Measurements from ENCODE around the gene SRGN.
"Not testable (repeated sequence)": the region's sequence is repeated elsewhere in the genome, so short reads cannot be mapped to it uniquely, and the experiment has no call there.

The SRGN gene

DNA sequence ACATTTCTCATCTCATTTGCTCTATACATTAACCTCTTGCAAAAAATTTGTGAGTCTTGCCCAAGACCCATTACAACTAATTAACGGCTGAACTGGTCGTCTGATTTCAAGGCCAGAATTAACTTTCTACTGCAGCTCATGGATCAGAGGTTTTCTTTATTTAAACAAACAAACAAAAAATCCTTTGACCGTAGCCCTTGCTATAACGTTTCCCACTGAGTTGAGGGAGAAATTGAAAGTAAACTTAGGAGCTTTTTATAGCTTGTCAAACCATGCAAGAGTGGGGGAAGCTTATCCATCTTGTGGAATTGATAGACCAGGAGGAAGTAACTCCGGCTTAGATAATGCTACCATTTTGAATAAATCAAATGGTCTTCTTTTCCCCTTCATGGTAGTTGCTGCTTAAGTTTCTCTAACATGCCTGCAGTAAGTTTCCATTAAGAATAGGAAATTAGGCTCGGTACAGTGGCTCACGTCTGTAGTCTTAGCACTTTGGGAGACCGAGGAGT is 3.3 kb downstream of the SRGN start:
- no peak for DNase-seq

DNA sequence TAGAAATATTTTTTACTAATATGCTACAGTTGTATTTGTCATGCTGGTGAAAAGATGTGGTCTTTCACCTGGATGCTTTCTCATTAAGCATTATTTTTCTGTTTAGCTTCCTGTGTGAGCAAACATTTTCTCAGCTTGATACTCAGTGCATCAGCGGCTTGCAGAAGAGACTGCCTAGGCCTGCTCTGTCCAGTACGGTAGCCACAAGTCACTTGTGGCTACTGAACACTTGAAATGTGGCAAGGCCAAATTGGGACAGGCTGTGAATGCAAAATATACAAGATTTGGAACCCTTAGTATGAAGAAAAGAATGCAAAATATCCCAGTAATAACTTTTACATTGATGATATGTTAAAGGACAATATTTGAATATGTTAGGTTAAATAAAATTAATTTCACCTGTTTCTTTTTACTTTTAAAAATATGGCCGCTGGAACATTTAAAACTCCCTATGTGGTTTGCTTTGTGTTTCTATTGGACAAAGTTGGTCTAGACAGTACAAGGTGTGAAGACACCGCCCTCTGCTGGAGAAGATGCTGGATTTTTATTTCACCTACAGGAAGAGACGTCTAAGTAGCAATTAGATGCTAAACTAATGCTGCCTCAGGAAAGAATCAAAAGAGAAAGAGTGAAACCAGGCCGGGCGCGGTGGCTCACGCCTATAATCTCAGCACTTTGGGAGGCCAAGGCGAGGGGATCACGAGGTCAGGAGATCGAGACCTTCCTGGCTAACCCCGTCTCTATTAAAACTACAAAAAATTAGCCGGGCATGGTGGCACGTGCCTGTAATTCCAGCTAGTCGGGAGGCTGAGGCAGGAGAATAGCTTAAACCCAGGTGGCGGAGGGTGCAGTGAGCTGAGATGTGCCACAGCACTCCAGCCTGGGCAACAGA is 5.3 kb downstream of the SRGN start:
- peak; percentile 77 for DNase-seq

DNA sequence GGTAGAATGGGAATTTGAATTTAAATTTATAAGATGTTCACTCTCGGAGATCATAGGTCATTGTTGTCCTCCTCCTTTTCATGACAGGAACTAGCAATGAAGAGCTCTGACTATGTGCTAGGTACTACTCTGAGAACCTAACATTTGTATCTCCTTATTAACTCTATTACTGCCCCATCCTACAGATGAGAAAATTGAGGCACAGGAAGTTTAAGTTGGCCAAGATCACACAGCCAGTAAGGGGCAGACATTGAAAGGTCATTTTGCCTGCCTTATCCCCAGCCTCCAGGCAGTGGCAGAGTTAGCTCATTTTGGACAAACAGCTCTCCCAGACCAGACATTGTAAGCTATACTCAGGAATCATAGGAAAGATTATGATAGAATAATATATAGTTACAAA is 6.0 kb downstream of the SRGN start:
- no peak for DNase-seq

DNA sequence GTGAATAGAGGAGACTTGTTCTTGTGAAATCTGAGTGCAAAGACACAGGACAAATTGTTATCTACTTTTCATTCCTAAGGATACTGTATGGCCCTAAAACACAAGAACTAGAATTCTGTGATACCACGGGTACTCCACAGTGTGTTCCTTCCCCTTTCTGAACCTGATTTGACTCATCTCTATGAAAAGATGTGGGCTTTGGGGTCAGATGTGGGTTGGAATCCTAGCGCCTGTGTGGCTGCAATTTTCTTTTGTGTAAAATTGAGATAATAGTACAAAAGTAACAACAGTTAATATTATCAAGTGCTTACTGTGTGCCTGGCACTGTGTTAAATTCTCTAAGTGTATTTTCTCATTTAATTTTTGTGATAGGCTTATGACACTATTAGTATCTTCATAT is 8.1 kb downstream of the SRGN start:
- DNase-seq, result no peak

DNA sequence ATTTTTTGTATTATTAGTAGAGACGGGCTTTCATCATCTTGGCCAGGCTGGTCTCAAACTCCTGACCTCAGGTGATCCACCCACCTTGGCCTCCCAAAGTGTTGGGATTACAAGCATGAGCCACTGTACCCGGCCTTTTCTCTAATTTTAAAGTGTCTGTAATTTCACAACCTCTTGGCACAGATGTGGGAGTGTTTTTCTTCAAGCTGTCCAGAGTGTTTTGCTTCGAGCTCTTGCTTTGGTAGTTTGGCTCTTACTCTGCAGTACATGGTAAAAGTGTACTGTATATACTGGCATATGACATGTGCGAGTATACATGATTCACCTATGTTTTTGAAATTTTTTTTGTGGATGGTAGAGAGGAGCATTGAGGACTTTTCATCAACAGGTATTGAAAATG is 9.8 kb downstream of the SRGN start:
- DNase-seq, result no peak

DNA sequence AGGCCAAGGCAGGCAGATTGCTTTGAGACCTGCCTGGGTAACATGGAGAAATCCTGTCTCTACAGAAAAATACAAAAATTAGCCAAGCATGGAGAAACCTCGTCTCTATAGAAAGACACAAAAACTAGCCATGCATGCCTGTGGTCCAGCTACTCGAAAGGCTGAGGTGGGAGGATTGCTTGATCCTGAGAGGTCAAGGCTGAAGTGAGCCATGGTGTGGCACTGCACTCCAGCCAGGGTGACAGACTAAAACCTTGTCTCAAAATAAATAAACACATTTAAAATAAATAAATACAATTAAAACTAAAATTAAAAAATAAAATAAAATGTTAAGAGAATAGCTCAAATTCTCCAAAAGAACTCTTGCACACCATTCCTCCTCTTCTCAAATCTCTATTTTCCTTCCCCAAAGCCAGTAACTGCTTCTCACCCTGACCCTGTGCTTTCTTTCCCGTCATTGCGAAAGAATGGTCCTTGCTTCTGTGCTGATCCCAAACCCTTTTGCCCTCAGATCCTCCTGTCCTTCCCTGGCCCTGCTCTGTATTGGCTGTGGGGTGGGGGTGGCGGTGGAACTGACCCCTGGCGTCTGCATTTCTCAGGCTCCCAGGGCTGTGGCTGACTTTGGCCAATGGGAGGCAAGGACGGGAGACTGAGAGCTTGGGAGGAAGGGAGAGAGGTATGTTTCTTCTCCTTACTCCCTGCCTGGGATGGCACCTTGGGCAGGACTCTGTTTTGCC is 12.4 kb downstream of the SRGN start:
- no peak for DNase-seq

DNA sequence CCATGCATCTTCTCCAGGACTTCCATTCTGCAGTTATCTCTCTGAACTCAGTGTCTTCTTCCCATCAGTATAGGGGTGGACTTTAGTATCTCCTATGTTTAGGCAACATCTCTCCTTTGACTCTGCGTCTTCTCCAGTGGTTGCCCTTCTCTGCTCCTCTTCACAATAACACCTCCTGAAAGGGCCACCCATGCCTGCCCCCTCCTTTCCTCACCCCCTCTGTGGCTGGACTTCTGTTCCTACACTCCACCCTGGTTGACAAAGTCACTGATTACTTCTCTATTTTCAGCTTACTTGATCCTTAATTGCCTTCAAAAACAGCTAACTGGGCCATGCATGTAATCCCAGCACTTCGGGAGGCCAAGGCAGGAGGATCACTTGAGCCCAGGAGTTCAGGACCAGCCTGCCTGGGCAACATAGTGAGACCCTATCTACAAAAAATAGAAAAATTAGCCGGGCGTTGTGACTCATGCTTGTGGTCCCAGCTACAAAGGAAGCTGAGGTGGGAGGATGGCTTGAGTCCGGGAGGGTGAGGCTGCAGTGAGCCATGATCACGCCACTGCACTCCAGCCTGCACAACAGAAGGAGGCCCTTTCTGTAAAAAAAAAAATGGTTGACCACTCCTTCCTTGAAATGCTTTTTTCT is 13.7 kb downstream of the SRGN start:
- no peak for DNase-seq

- DNase-seq, result no peak
Measured at GRCh38 chr10:69102440-69102839, 14.5 kb downstream of the SRGN start.

DNA sequence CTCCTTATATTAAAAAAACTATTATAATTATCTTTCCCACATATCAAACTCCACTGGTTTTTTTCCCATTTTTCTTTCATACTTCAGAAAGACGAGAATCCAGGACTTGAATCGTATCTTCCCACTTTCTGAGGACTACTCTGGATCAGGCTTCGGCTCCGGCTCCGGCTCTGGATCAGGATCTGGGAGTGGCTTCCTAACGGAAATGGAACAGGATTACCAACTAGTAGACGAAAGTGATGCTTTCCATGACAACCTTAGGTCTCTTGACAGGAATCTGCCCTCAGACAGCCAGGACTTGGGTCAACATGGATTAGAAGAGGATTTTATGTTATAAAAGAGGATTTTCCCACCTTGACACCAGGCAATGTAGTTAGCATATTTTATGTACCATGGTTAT is 15.9 kb downstream of the SRGN start:
- DNase-seq, result no peak

DNA sequence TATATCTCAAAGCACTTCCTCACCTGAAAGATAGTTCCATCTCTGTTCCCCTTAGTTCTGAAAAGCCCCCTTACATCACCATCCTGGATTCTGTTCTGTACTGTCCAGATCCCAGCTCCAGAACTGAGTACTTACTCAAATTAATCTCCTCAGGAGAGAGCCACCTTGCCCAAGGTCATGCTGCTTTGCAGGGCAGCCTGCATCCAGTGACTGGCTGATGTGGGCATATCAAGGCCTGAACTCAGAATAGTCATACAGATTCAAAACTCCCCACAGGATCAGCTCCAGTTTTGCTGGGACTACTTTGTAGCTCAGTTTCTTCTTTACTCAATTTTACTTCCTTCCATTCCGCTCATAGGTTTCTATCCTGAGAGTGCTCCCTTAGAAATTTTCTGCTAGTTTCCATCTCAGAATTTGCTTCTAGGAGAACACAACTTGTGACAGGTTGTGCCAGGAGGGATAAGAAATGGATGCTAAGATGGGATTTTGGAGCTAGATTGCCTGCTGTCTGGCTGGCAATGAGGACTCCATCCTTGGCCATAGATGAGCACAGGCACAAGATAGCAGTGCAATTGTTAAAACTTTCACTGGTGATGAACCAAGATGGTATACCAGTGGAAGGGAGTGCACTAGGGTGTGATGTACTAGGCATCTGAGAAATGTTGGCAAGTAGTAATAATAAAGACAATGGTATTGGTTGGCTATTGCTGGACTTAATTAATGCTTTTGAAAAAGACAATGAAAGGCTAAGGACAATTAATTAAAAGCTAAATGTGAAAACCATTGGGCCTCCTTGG is 17.3 kb downstream of the SRGN start:
- DNase-seq, result no peak

- no peak for DNase-seq
Measured at GRCh38 chr10:69107176-69107490, 19.2 kb downstream of the SRGN start.

- no peak for DNase-seq
Measured at GRCh38 chr10:69107699-69108098, 19.8 kb downstream of the SRGN start.

- DNase-seq, result no peak
Measured at GRCh38 chr10:69119896-69120295, 32.0 kb downstream of the SRGN start.

- DNase-seq, result no peak
Measured at GRCh38 chr10:69123306-69123746, 35.4 kb downstream of the SRGN start.

- peak; percentile 99 for DNase-seq
Measured at GRCh38 chr10:69123747-69124562, 36.1 kb downstream of the SRGN start, which contains the start of gene VPS26A. VPS26A (plus strand) TSS chr10:69124178; CDS start chr10:69124278, 100 bp downstream.

DNA sequence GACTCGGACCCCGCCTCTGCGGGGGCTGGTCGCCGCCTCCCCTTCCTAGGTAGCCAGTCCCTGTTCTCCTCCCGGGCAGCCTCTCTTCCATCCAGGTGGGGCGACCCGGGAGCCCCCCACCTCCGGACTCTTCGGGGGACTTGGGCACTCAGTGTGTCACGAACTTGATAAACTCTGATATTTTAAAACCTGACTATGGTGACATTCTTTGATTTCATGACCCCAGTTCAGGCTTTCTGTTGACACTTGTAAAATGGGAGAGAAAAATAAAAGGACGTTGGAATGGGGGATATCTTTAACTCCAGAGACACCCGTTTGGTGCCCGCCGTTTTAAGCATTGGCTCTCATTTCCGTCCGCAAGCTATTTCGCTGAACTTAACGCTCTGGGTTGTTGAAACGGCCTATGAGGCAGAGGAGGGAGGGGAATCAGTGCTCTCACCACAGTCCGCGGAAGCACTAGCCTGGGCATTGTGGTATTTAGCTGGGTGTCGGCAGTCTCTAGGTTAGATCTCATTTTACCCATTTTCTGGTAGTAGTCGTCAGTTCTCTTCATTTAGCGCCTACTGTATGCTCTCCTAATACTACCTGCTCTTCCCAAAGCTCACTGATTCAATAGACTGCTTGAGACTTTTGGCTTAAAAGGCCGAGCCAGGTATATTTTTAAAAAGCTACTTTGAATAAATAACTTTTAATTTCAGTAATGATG is 36.8 kb downstream of the SRGN start:
- no peak for DNase-seq

DNA sequence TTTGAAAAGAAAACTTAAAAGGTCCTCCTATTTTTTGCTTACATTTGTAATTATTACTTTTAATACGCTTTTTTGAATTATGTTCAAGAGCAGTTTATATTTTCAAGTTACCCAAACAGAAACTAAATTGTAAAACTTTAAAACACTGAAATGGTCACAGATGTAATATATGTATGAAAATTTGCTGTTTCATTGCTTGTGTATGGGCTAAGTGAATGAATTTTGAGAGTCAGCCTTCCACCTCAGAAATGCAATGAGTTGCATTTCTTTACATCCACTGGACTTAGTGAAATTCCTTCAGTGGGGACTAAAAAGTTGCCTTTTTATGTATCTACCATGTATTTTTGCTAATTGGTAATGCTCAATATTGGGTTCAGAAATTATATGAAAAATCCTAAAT is 37.7 kb downstream of the SRGN start:
- no peak for DNase-seq

DNA sequence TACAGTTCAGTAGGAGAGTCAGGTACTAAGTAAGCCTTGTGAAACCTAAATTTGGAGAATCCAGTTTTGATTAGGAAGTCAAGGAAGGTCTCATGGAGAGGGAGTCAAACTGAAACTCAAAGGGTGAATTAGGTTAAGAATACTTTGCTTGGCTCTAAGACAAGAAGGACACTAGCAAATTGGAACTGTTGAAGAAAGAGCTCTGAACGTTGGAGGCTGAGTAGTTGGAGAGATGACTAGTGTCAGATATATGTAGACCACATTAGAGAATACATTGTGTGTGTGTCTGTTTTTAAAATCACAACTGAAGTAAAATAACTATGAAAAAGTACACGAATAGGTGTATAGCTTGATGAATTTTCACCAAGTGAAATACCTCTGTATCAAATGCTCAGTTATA is 42.3 kb downstream of the SRGN start:
- no peak for DNase-seq

- no peak for DNase-seq
Measured at GRCh38 chr10:69139961-69140360, 52.1 kb downstream of the SRGN start.

DNA sequence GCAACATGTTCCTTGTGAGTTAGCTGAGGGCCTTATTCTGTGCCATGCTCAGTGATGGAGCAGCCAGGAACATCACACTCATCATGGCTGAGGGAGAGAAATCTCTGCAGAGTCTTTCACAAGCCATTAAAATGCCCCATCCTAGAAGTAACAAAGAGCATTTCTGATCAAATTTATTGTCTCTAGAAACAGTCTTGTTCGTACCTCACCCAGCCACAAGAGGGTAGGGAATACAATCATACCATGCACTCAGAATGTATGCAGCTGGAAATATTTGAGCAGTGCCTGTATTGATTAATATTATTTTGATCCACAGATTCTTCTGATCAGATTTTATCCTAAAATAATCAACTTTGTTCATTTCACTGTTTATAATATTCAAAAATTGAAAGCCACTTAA is 53.4 kb downstream of the SRGN start:
- DNase-seq, result no peak

GRCh38 chr10:69142074-69142473 is 54.2 kb downstream of the SRGN start:
- DNase-seq, result not testable (repeated sequence)

Data from T1000 (cell line).